ENCODE results near the gene POLR3GL. TPM values are rescaled to one million over a fixed set of nuclear protein-coding genes. Genes with fewer than 3 reads are reported as not detected.
A peak's percentile ranks its signal among the peaks of the same experiment; 100 is the strongest.

POLR3GL gene
- total RNA-seq, 1 donor from 2014 or later: 15.5 TPM

GRCh38 chr1:145977016-145977415, 12.5 kb downstream of the POLR3GL start:
- Mint-ChIP-seq H3K9me3 (no peaks in the 10 kb centered on the region), H3K27ac (ENCODE audit: unreplicated experiment) (no peak overlapping the region), H3K4me3 (no peak overlapping the region), H3K36me3 (ENCODE audit: low read depth) (no peaks in the 10 kb centered on the region), H3K27me3 (ENCODE audit: low read depth) (no peaks in the 10 kb centered on the region), H3K4me1 (peaks cover 11% of the 10 kb centered on the region)
- no peak for DNase-seq (ENCODE audit: low read depth, low spot score)
- no peak for TF ChIP-seq CTCF (conservative IDR thresholded peaks at IDR 0.05)

- no peaks in the 10 kb centered on the region for H3K36me3 Mint-ChIP-seq (ENCODE audit: low read depth)
- DNase-seq (ENCODE audit: low read depth, low spot score): peak; percentile 55
- H3K4me1 Mint-ChIP-seq: peaks cover 11% of the 10 kb centered on the region
- TF ChIP-seq CTCF (conservative IDR thresholded peaks at IDR 0.05): peak; percentile 92
- peak overlapping the region; percentile 20 for H3K4me3 Mint-ChIP-seq
- no peaks in the 10 kb centered on the region for H3K27me3 Mint-ChIP-seq (ENCODE audit: low read depth)
- H3K9me3 Mint-ChIP-seq: no peaks in the 10 kb centered on the region
- H3K27ac Mint-ChIP-seq (ENCODE audit: unreplicated experiment): no peak overlapping the region
These were observed 13.3 kb downstream of the POLR3GL start for GRCh38 chr1:145977486-145978470.

- Mint-ChIP-seq H3K4me3 (no peak overlapping the region), H3K27ac (ENCODE audit: unreplicated experiment) (no peak overlapping the region), H3K4me1 (peaks cover 11% of the 10 kb centered on the region), H3K27me3 (ENCODE audit: low read depth) (no peaks in the 10 kb centered on the region), H3K36me3 (ENCODE audit: low read depth) (no peaks in the 10 kb centered on the region), H3K9me3 (no peaks in the 10 kb centered on the region)
- no peak for TF ChIP-seq CTCF (conservative IDR thresholded peaks at IDR 0.05)
- no peak for DNase-seq (ENCODE audit: low read depth, low spot score)
These were observed 14.0 kb downstream of the POLR3GL start for GRCh38 chr1:145978471-145978853.

- Mint-ChIP-seq H3K4me1 (peaks cover 14% of the 10 kb centered on the region), H3K27me3 (ENCODE audit: low read depth) (no peaks in the 10 kb centered on the region), H3K9me3 (no peaks in the 10 kb centered on the region), H3K4me3 (no peak overlapping the region), H3K27ac (ENCODE audit: unreplicated experiment) (no peak overlapping the region), H3K36me3 (ENCODE audit: low read depth) (no peaks in the 10 kb centered on the region)
- TF ChIP-seq CTCF (conservative IDR thresholded peaks at IDR 0.05): peak; percentile 34
- DNase-seq (ENCODE audit: low read depth, low spot score): peak; percentile 60
These were observed 14.6 kb downstream of the POLR3GL start for GRCh38 chr1:145978854-145979745.

GRCh38 chr1:145979746-145980456, 15.4 kb downstream of the POLR3GL start:
- H3K9me3 Mint-ChIP-seq: no peaks in the 10 kb centered on the region
- no peak for DNase-seq (ENCODE audit: low read depth, low spot score)
- no peak overlapping the region for H3K4me3 Mint-ChIP-seq
- TF ChIP-seq CTCF (conservative IDR thresholded peaks at IDR 0.05): no peak
- H3K27ac Mint-ChIP-seq (ENCODE audit: unreplicated experiment): no peak overlapping the region
- H3K36me3 Mint-ChIP-seq (ENCODE audit: low read depth): no peaks in the 10 kb centered on the region
- no peaks in the 10 kb centered on the region for H3K27me3 Mint-ChIP-seq (ENCODE audit: low read depth)
- H3K4me1 Mint-ChIP-seq: peaks cover 12% of the 10 kb centered on the region

Data from neural crest cell (in vitro differentiated cells).